T47D (cell line): Measurements from ENCODE around the gene ADCYAP1R1.

Source experiments
- DNase-seq, 2 experiments: peaks; one replicate each; pipeline versions ENCODE4 v3.0.0 to v3.0.0-alpha.2; 2011 to 2012; ENCODE audit warnings: low read depth in 1 of 2, low spot score in 1 of 2
- JUND ChIP-seq: IDR thresholded peaks from 2 replicates; pipeline ENCODE4 v1.6.1; 2012; ENCODE audit warnings: low read depth
- in situ Hi-C: cut with HindIII; loops from 2 replicates; pipeline ENCODE4 v1.10.0; 2016; ENCODE audit warnings: low sequenced_read_pairs, low pct_unique_long_range_greater_than_20kb

The ADCYAP1R1 gene

GRCh38 chr7:31087351-31087750 is 35.2 kb downstream of the ADCYAP1R1 start:
- in situ Hi-C loops: no loop called here
- no peak for TF ChIP-seq JUND
- no peak for DNase-seq

- no peak for TF ChIP-seq JUND
- in situ Hi-C loops: no loop called here
- DNase-seq: no peak
These were observed 39.9 kb downstream of the ADCYAP1R1 start for GRCh38 chr7:31091924-31092434.

GRCh38 chr7:31092606-31093005 is 40.5 kb downstream of the ADCYAP1R1 start:
- no peak for DNase-seq
- in situ Hi-C loops: no loop called here
- TF ChIP-seq JUND: no peak

- in situ Hi-C loops: no loop called here
- DNase-seq: no peak
- no peak for TF ChIP-seq JUND
These were observed 41.2 kb downstream of the ADCYAP1R1 start for GRCh38 chr7:31093282-31093681.

GRCh38 chr7:31094271-31094670 is 42.2 kb downstream of the ADCYAP1R1 start:
- no peak for DNase-seq
- TF ChIP-seq JUND: no peak
- in situ Hi-C loops: no loop called here

GRCh38 chr7:31095286-31096197 is 43.4 kb downstream of the ADCYAP1R1 start:
- in situ Hi-C loops: no loop called here
- no peak for DNase-seq
- no peak for TF ChIP-seq JUND

GRCh38 chr7:31096198-31096876 is 44.2 kb downstream of the ADCYAP1R1 start:
- no peak for DNase-seq
- no peak for TF ChIP-seq JUND
- in situ Hi-C loops: no loop called here

GRCh38 chr7:31096877-31097258 is 44.8 kb downstream of the ADCYAP1R1 start:
- in situ Hi-C loops: no loop called here
- DNase-seq: no peak
- no peak for TF ChIP-seq JUND

- no peak for TF ChIP-seq JUND
- in situ Hi-C loops: no loop called here
- no peak for DNase-seq
These were observed 46.7 kb downstream of the ADCYAP1R1 start for GRCh38 chr7:31098642-31099360.

- in situ Hi-C loops: no loop called here
- DNase-seq: no peak
- no peak for TF ChIP-seq JUND
These were observed 47.6 kb downstream of the ADCYAP1R1 start for GRCh38 chr7:31099451-31100444.

- no peak for TF ChIP-seq JUND
- DNase-seq: no peak
- in situ Hi-C loops: no loop called here
These were observed 48.3 kb downstream of the ADCYAP1R1 start for GRCh38 chr7:31100445-31100844.

GRCh38 chr7:31100871-31101270 is 48.8 kb downstream of the ADCYAP1R1 start:
- DNase-seq: no peak
- TF ChIP-seq JUND: no peak
- in situ Hi-C loops: no loop called here
